Neural crest cell (in vitro differentiated cells): ENCODE results near the gene TNFSF12. TPM values are rescaled to one million over a fixed set of nuclear protein-coding genes. Genes with fewer than 3 reads are reported as not detected.

Source experiments
- DNase-seq: peaks from one replicate; pipeline ENCODE4 v3.0.0; 2021; ENCODE audit warnings: low read depth, mixed read lengths, low spot score
- H3K27ac Mint-ChIP-seq: one replicate; pipeline ENCODE4 v1.8.0; 2021; ENCODE audit warnings: mild to moderate bottlenecking, mixed read lengths; ENCODE audit not compliant: unreplicated experiment
- H3K27me3 Mint-ChIP-seq: 2 replicates; pipeline ENCODE4 v1.8.0; 2021; ENCODE audit warnings: low read depth, mild to moderate bottlenecking, mixed read lengths
- H3K36me3 Mint-ChIP-seq: 2 replicates; pipeline ENCODE4 v1.8.0; 2021; ENCODE audit warnings: low read depth, mild to moderate bottlenecking, mixed read lengths
- H3K4me1 Mint-ChIP-seq: 2 replicates; pipeline ENCODE4 v1.8.0; 2021; ENCODE audit warnings: mixed read lengths
- H3K4me3 Mint-ChIP-seq: one replicate; pipeline ENCODE4 v1.8.0; 2021; ENCODE audit warnings: mild to moderate bottlenecking, mixed read lengths
- H3K9me3 Mint-ChIP-seq: 2 replicates; pipeline ENCODE4 v1.8.0; 2021; ENCODE audit warnings: mixed read lengths
- total RNA-seq: library from RNA; stranded (reverse); gene quantifications from 2 replicates; pipeline ENCODE4 v1.2.1, GENCODE V29; 2021
- TF ChIP-seq, protein P1 (sequence below): fragments of 200-600 bp; sonication (generic); conservative IDR thresholded peaks from 2 replicates; pipeline ENCODE4 v1.5.0; 2021; ENCODE audit warnings: antibody characterized with exemption, mild to moderate bottlenecking

The TNFSF12 gene
- total RNA-seq, 1 donor from 2014 or later: 5.4 TPM

DNA sequence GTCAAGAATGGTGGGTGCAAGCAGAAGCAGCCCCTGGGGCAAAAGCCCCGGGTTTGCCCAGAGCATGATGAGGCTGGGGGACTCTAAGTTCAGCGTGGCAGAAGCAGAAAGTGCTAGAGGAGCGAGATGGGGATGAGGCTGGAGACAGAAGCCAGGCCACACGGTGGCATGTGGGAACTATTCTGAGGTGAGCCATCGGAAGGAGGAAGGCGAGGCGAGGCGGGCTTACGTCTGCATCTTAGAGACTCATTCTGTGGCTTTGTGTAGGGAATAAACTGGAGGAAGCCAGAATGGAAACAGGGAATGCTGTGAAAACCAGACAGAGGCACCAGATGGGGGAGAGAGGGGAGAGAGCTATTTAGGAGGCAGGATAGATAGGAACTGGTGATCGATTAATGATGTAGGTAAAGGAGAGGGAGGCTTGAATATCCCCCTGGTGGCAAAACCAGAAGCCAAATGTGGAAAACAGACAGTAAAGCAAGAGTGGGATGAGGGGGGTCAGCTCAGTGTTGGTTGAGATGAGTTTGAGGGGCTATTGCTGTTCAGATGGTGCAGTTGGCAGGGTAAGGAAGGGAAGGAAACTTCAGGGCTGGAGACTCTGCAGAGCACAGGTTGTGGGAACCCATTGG, 6.6 kb downstream of the TNFSF12 start:
- no peak for DNase-seq
- H3K27ac Mint-ChIP-seq: no peak overlapping the region

DNA sequence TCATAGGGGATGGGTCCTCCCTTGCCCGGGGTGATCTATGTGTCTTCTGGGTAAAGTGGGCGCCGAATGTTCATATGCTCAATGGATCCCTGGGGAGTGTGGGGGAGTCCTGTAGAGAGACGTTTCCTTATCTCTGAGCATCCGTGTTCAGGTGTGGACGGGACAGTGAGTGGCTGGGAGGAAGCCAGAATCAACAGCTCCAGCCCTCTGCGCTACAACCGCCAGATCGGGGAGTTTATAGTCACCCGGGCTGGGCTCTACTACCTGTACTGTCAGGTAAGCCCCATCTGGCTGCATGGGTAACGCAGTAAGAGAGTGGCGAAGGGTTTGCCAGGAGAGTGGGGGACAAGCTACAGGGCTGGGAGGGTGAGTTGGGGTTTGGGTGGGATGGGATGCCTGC, 7.8 kb downstream of the TNFSF12 start:
- Mint-ChIP-seq H3K27me3 (peaks cover 9% of the 10 kb centered on the region), H3K4me1 (peaks cover 25% of the 10 kb centered on the region), H3K9me3 (no peaks in the 10 kb centered on the region), H3K36me3 (no peaks in the 10 kb centered on the region), H3K4me3 (peak overlapping the region; percentile 54), H3K27ac (no peak overlapping the region)
- no peak for DNase-seq
- TF ChIP-seq, protein P1, sequence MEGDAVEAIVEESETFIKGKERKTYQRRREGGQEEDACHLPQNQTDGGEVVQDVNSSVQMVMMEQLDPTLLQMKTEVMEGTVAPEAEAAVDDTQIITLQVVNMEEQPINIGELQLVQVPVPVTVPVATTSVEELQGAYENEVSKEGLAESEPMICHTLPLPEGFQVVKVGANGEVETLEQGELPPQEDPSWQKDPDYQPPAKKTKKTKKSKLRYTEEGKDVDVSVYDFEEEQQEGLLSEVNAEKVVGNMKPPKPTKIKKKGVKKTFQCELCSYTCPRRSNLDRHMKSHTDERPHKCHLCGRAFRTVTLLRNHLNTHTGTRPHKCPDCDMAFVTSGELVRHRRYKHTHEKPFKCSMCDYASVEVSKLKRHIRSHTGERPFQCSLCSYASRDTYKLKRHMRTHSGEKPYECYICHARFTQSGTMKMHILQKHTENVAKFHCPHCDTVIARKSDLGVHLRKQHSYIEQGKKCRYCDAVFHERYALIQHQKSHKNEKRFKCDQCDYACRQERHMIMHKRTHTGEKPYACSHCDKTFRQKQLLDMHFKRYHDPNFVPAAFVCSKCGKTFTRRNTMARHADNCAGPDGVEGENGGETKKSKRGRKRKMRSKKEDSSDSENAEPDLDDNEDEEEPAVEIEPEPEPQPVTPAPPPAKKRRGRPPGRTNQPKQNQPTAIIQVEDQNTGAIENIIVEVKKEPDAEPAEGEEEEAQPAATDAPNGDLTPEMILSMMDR: no peak

More for the DNA sequence above, 6.6 kb downstream of the TNFSF12 start:
- H3K9me3 Mint-ChIP-seq: no peaks in the 10 kb centered on the region
- no peaks in the 10 kb centered on the region for H3K36me3 Mint-ChIP-seq
- peaks cover 5% of the 10 kb centered on the region for H3K27me3 Mint-ChIP-seq
- peaks cover 15% of the 10 kb centered on the region for H3K4me1 Mint-ChIP-seq
- peak overlapping the region; percentile 9 for H3K4me3 Mint-ChIP-seq
- TF ChIP-seq, protein P1: peak; percentile 31

DNA sequence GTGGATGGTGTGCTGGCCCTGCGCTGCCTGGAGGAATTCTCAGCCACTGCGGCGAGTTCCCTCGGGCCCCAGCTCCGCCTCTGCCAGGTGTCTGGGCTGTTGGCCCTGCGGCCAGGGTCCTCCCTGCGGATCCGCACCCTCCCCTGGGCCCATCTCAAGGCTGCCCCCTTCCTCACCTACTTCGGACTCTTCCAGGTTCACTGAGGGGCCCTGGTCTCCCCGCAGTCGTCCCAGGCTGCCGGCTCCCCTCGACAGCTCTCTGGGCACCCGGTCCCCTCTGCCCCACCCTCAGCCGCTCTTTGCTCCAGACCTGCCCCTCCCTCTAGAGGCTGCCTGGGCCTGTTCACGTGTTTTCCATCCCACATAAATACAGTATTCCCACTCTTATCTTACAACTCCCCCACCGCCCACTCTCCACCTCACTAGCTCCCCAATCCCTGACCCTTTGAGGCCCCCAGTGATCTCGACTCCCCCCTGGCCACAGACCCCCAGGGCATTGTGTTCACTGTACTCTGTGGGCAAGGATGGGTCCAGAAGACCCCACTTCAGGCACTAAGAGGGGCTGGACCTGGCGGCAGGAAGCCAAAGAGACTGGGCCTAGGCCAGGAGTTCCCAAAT, 8.4 kb downstream of the TNFSF12 start:
- Mint-ChIP-seq H3K9me3 (no peaks in the 10 kb centered on the region), H3K4me1 (peaks cover 25% of the 10 kb centered on the region), H3K27me3 (peaks cover 9% of the 10 kb centered on the region), H3K4me3 (no peak overlapping the region), H3K27ac (no peak overlapping the region), H3K36me3 (no peaks in the 10 kb centered on the region)
- DNase-seq: no peak
- TF ChIP-seq, protein P1: no peak

DNA sequence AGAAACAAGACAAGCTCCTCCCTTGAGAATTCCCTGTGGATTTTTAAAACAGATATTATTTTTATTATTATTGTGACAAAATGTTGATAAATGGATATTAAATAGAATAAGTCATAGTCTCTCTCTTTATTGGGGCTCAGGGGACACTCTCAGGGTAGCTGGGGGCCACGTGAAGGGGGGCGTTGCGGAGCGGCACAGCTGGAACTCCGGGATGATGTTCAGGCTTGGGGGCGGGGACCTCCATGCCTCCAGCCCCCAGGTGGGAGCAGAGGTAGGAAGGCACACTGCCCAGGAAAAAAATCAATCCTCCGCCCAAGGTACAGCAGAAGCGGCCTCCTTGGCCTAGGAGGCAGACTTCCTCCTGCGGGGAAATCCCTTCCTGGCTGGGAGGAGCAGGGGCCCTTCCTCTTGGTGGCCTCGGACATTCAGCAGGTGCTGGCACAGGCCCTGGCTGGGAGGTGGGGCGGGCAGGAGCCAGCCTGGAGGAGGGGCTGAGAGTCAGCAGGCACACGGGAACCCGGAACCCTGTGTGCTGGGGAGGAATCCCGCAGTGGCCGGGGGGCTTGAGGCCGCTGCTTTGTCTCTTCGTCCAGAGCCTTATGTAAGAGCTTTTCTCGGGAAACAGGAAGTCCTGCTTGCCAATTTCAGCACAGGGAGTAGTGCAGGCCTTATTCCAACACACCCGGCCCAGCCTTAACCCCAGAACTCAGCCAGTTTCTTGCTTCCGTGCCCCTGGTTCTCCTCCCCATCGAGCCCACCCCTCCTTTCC, 9.1 kb downstream of the TNFSF12 start:
- TF ChIP-seq, protein P1: no peak
- Mint-ChIP-seq H3K4me3 (peak overlapping the region; percentile 89), H3K27me3 (peaks cover 9% of the 10 kb centered on the region), H3K4me1 (peaks cover 31% of the 10 kb centered on the region), H3K27ac (peak overlapping the region; percentile 96), H3K36me3 (no peaks in the 10 kb centered on the region), H3K9me3 (no peaks in the 10 kb centered on the region)
- no peak for DNase-seq

DNA sequence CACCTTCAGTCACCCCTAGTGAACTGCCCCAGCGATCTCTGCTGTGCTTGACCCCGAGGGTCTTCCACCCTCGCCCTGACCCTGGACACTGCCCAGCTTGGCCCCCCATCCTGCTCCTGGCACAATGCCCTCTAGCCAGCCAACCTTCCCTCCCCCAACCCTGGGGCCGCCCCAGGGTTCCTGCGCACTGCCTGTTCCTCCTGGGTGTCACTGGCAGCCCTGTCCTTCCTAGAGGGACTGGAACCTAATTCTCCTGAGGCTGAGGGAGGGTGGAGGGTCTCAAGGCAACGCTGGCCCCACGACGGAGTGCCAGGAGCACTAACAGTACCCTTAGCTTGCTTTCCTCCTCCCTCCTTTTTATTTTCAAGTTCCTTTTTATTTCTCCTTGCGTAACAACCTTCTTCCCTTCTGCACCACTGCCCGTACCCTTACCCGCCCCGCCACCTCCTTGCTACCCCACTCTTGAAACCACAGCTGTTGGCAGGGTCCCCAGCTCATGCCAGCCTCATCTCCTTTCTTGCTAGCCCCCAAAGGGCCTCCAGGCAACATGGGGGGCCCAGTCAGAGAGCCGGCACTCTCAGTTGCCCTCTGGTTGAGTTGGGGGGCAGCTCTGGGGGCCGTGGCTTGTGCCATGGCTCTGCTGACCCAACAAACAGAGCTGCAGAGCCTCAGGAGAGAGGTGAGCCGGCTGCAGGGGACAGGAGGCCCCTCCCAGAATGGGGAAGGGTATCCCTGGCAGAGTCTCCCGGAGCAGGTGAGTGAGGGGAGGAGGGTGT, 9.9 kb downstream of the TNFSF12 start, which contains the start of gene TNFSF13:
Gene TNFSF13, plus strand, starts transcription at position 207 of the 776 bp plus-strand sequence. Its CDS starts 290 bp downstream, at position 497.
- H3K4me3 Mint-ChIP-seq: peak within 1 kb of the TSS; percentile 89

More for the DNA sequence above, 9.9 kb downstream of the TNFSF12 start, which contains the start of gene TNFSF13:
- H3K27ac Mint-ChIP-seq: peak within 1 kb of the TSS; percentile 96
- H3K36me3 Mint-ChIP-seq: no peaks in the 10 kb centered on the region
- TF ChIP-seq, protein P1: no peak
- H3K4me1 Mint-ChIP-seq: peaks cover 32% of the 10 kb centered on the region
- DNase-seq: no peak
- peaks cover 9% of the 10 kb centered on the region for H3K27me3 Mint-ChIP-seq
- H3K9me3 Mint-ChIP-seq: no peaks in the 10 kb centered on the region
